ACC112 (cell line): ENCODE results near the gene NECAB2.
A peak's percentile ranks its signal among the peaks of the same experiment; 100 is the strongest.

Experiments
- H2AFZ ChIP-seq: fragments of 200-600 bp; sonication (generic); one replicate; pipeline ENCODE4 v1.6.0; 2017; ENCODE audit warnings: antibody characterized with exemption, low read length; ENCODE audit not compliant: unreplicated experiment
- H3K27ac ChIP-seq: fragments of 200-600 bp; sonication (generic); 2 replicates; pipeline ENCODE4 v1.5.1; 2014; ENCODE audit warnings: low read depth, mild to moderate bottlenecking, antibody characterized with exemption, low read length, moderate library complexity
- H3K27me3 ChIP-seq: fragments of 200-600 bp; sonication (generic); 2 replicates; pipeline ENCODE4 v1.6.1; 2014; ENCODE audit warnings: mild to moderate bottlenecking, antibody characterized with exemption, low read length, moderate library complexity, mixed read lengths; ENCODE audit not compliant: insufficient read depth
- H3K36me3 ChIP-seq: fragments of 200-600 bp; sonication (generic); 2 replicates; pipeline ENCODE4 v1.6.1; 2016; ENCODE audit warnings: mild to moderate bottlenecking, antibody characterized with exemption, low read length, moderate library complexity, mixed read lengths; ENCODE audit not compliant: insufficient read depth
- H3K4me1 ChIP-seq: fragments of 200-600 bp; sonication (generic); one replicate; pipeline ENCODE4 v1.6.1; 2016; ENCODE audit warnings: low read length, mixed read lengths; ENCODE audit not compliant: insufficient read depth, unreplicated experiment, control insufficient read depth
- H3K4me3 ChIP-seq: fragments of 200-600 bp; sonication (generic); 2 replicates; pipeline ENCODE4 v1.5.1; 2014; ENCODE audit warnings: mild to moderate bottlenecking, low read depth, low read length
- H3K79me2 ChIP-seq: fragments of 200-600 bp; sonication (generic); one replicate; pipeline ENCODE4 v1.6.0; 2016; ENCODE audit warnings: low read length; ENCODE audit not compliant: control insufficient read depth, unreplicated experiment, insufficient read depth

Gene NECAB2

GRCh38 chr16:83979441-83979840 is 11.4 kb downstream of the NECAB2 start:
- Histone ChIP-seq H3K27ac (no peak overlapping the region), H3K27me3 (no peaks in the 10 kb centered on the region), H3K79me2 (no peaks in the 10 kb centered on the region)

GRCh38 chr16:83980794-83981193 is 12.8 kb downstream of the NECAB2 start:
- H3K79me2 ChIP-seq, result no peaks in the 10 kb centered on the region
- H2AFZ ChIP-seq, result no peak overlapping the region
- no peaks in the 10 kb centered on the region for H3K36me3 ChIP-seq
- no peaks in the 10 kb centered on the region for H3K27me3 ChIP-seq
- H3K4me3 ChIP-seq, result no peak overlapping the region
- no peaks in the 10 kb centered on the region for H3K4me1 ChIP-seq
- no peak overlapping the region for H3K27ac ChIP-seq

More at GRCh38 chr16:83979441-83979840, 11.4 kb downstream of the NECAB2 start:
- Histone ChIP-seq H3K36me3 (no peaks in the 10 kb centered on the region), H2AFZ (no peak overlapping the region), H3K4me1 (no peaks in the 10 kb centered on the region), H3K4me3 (no peak overlapping the region)

- no peaks in the 10 kb centered on the region for H3K4me1 ChIP-seq
- 0 out of 2 replicates have a peak, but pooled peaks cover 2% of the 10 kb centered on the region for H3K27me3 ChIP-seq
- H3K4me3 ChIP-seq, result no peak overlapping the region
- H3K27ac ChIP-seq, result no peak overlapping the region
- H3K36me3 ChIP-seq, result no peaks in the 10 kb centered on the region
- H2AFZ ChIP-seq, result no peak overlapping the region
- no peaks in the 10 kb centered on the region for H3K79me2 ChIP-seq
Observed at GRCh38 chr16:83981799-83982198, 13.8 kb downstream of the NECAB2 start.

- H3K36me3 ChIP-seq, result no peaks in the 10 kb centered on the region
- H2AFZ ChIP-seq, result no peak overlapping the region
- H3K4me3 ChIP-seq, result no peak overlapping the region
- no peaks in the 10 kb centered on the region for H3K4me1 ChIP-seq
- H3K27ac ChIP-seq, result no peak overlapping the region
- peaks cover 10% of the 10 kb centered on the region for H3K27me3 ChIP-seq
- H3K79me2 ChIP-seq, result no peaks in the 10 kb centered on the region
Observed at GRCh38 chr16:83983491-83983890, 15.4 kb downstream of the NECAB2 start.

GRCh38 chr16:83989300-83989699 is 21.3 kb downstream of the NECAB2 start:
- Histone ChIP-seq H3K4me1 (peaks cover 20% of the 10 kb centered on the region), H3K27me3 (peaks cover 25% of the 10 kb centered on the region), H3K36me3 (no peaks in the 10 kb centered on the region)

GRCh38 chr16:83990492-83990891 is 22.4 kb downstream of the NECAB2 start:
- H3K4me1 ChIP-seq, result peaks cover 30% of the 10 kb centered on the region
- no peaks in the 10 kb centered on the region for H3K79me2 ChIP-seq
- H3K36me3 ChIP-seq, result no peaks in the 10 kb centered on the region
- H3K4me3 ChIP-seq, result no peak overlapping the region
- H3K27me3 ChIP-seq, result peaks cover 25% of the 10 kb centered on the region
- H3K27ac ChIP-seq, result no peak overlapping the region
- no peak overlapping the region for H2AFZ ChIP-seq

More at GRCh38 chr16:83989300-83989699, 21.3 kb downstream of the NECAB2 start:
- Histone ChIP-seq H3K4me3 (no peak overlapping the region), H3K27ac (no peak overlapping the region), H2AFZ (no peak overlapping the region), H3K79me2 (no peaks in the 10 kb centered on the region)

- H2AFZ ChIP-seq, result peak overlapping the region; percentile 73
- H3K79me2 ChIP-seq, result no peaks in the 10 kb centered on the region
- H3K36me3 ChIP-seq, result no peaks in the 10 kb centered on the region
- no peak overlapping the region for H3K4me3 ChIP-seq
- H3K27me3 ChIP-seq, result peaks cover 17% of the 10 kb centered on the region
- peaks cover 30% of the 10 kb centered on the region for H3K4me1 ChIP-seq
- H3K27ac ChIP-seq, result 0 out of 2 replicates have a peak overlapping the region, but pooled peaks have one; percentile 18
Observed at GRCh38 chr16:83992624-83993023, 24.6 kb downstream of the NECAB2 start.

GRCh38 chr16:83994087-83994486 is 26.0 kb downstream of the NECAB2 start:
- no peak overlapping the region for H3K4me3 ChIP-seq
- H3K4me1 ChIP-seq, result peaks cover 30% of the 10 kb centered on the region
- H3K36me3 ChIP-seq, result no peaks in the 10 kb centered on the region
- no peaks in the 10 kb centered on the region for H3K79me2 ChIP-seq
- peaks cover 9% of the 10 kb centered on the region for H3K27me3 ChIP-seq
- H3K27ac ChIP-seq, result no peak overlapping the region
- peak overlapping the region; percentile 57 for H2AFZ ChIP-seq

- peaks cover 4% of the 10 kb centered on the region for H3K27me3 ChIP-seq
- H3K27ac ChIP-seq, result no peak overlapping the region
- H3K36me3 ChIP-seq, result no peaks in the 10 kb centered on the region
- H3K4me3 ChIP-seq, result no peak overlapping the region
- H3K79me2 ChIP-seq, result no peaks in the 10 kb centered on the region
- H2AFZ ChIP-seq, result peak overlapping the region; percentile 57
- H3K4me1 ChIP-seq, result peaks cover 30% of the 10 kb centered on the region
Observed at GRCh38 chr16:83994703-83995102, 26.7 kb downstream of the NECAB2 start.

GRCh38 chr16:83995754-83996153 is 27.7 kb downstream of the NECAB2 start:
- Histone ChIP-seq H3K36me3 (no peaks in the 10 kb centered on the region), H2AFZ (no peak overlapping the region), H3K4me3 (no peak overlapping the region), H3K27me3 (no peaks in the 10 kb centered on the region), H3K27ac (no peak overlapping the region), H3K4me1 (peaks cover 30% of the 10 kb centered on the region), H3K79me2 (no peaks in the 10 kb centered on the region)

- H3K4me1 ChIP-seq, result peaks cover 30% of the 10 kb centered on the region
- no peaks in the 10 kb centered on the region for H3K36me3 ChIP-seq
- H3K27ac ChIP-seq, result no peak overlapping the region
- H2AFZ ChIP-seq, result no peak overlapping the region
- H3K27me3 ChIP-seq, result no peaks in the 10 kb centered on the region
- no peak overlapping the region for H3K4me3 ChIP-seq
- no peaks in the 10 kb centered on the region for H3K79me2 ChIP-seq
Observed at GRCh38 chr16:83996481-83997252, 28.6 kb downstream of the NECAB2 start.
